ENCODE data around the gene NAXD.
A peak's percentile ranks its signal among the peaks of the same experiment; 100 is the strongest.
"Not testable (repeated sequence)": the region's sequence is repeated elsewhere in the genome, so short reads cannot be mapped to it uniquely, and the experiment has no call there.

NAXD gene

GRCh38 chr13:110615322-110616102 is at the start of gene NAXD:
NAXD (plus strand) TSS chr13:110615545; CDS start chr13:110615602, 57 bp downstream.
- DNase-seq: peak; percentile 87 to 88

- no peak for DNase-seq
These were observed 49.2 kb upstream of the NAXD start for GRCh38 chr13:110566171-110566570.

GRCh38 chr13:110568612-110569011 is 46.7 kb upstream of the NAXD start:
- DNase-seq: no peak

- not testable (repeated sequence) for DNase-seq
These were observed 45.4 kb upstream of the NAXD start for GRCh38 chr13:110569962-110570361.

GRCh38 chr13:110570886-110571285 is 44.5 kb upstream of the NAXD start:
- no peak for DNase-seq

- DNase-seq: no peak
These were observed 43.2 kb upstream of the NAXD start for GRCh38 chr13:110571896-110572777.

GRCh38 chr13:110572778-110573118 is 42.6 kb upstream of the NAXD start:
- DNase-seq: no peak

- no peak for DNase-seq
These were observed 41.2 kb upstream of the NAXD start for GRCh38 chr13:110574161-110574560.

- peak in 1 of 2 donors; percentile 9 for DNase-seq
These were observed 39.8 kb upstream of the NAXD start for GRCh38 chr13:110575322-110576069.

- no peak for DNase-seq
These were observed 39.3 kb upstream of the NAXD start for GRCh38 chr13:110576070-110576394.

GRCh38 chr13:110576736-110577476 is 38.4 kb upstream of the NAXD start:
- no peak for DNase-seq

- DNase-seq: no peak
These were observed 37.0 kb upstream of the NAXD start for GRCh38 chr13:110578363-110578762.

- no peak for DNase-seq
These were observed 34.5 kb upstream of the NAXD start for GRCh38 chr13:110580800-110581199.

GRCh38 chr13:110581506-110582185 is 33.7 kb upstream of the NAXD start:
- no peak for DNase-seq

- no peak for DNase-seq
These were observed 32.9 kb upstream of the NAXD start for GRCh38 chr13:110582421-110582954.

- DNase-seq: no peak
These were observed 32.0 kb upstream of the NAXD start for GRCh38 chr13:110583178-110583865.

- no peak for DNase-seq
These were observed 25.5 kb upstream of the NAXD start for GRCh38 chr13:110589793-110590390.

- no peak for DNase-seq
These were observed 24.8 kb upstream of the NAXD start for GRCh38 chr13:110590577-110590976.

GRCh38 chr13:110592665-110593064 is 22.7 kb upstream of the NAXD start:
- no peak for DNase-seq

GRCh38 chr13:110593430-110594130 is 21.8 kb upstream of the NAXD start:
- no peak for DNase-seq

Measured in stimulated activated CD4-positive, alpha-beta T cell treated with anti-CD3 and anti-CD28 coated beads, Interleukin-2, amount 100 ng/mL, for 24 hours (primary cell).